ENCODE data around the gene POLDIP3. TPM values are rescaled to one million over a fixed set of nuclear protein-coding genes. Genes with fewer than 3 reads are reported as not detected.
"Not testable (repeated sequence)": the region's sequence is repeated elsewhere in the genome, so short reads cannot be mapped to it uniquely, and the experiment has no call there.

POLDIP3 gene
- total and polyA plus RNA-seq, 11 donors, result 13.0 to 42.7 (median 29.0) TPM

- DNase-seq (no peak), ATAC-seq (no peak)
- 78 to 93% (median 90%) methylated on average over 8 of the region's 8 CpGs for WGBS, 4 donors
- Histone ChIP-seq H3K4me1 (peaks cover 0 to 19% (median 6%) of the 10 kb centered on the region in 12 donors), H3K27ac (no peak overlapping the region), H3K36me3 (peaks cover 0 to under 1% (median 0%) of the 10 kb centered on the region in 9 donors), H3K27me3 (no peaks in the 10 kb centered on the region), H3K9me3 (no peaks in the 10 kb centered on the region), H3K4me3 (no peak overlapping the region)
- TF ChIP-seq POLR2A (IDR thresholded peaks at IDR 0.05) (no peak), CTCF (IDR thresholded peaks at IDR 0.05) (no peak)
- intact Hi-C loops (cut with DNase I), result no loop called here
Observed at GRCh38 chr22:42560381-42560780, 54.3 kb downstream of the POLDIP3 start.

GRCh38 chr22:42553475-42554361 is 61.0 kb downstream of the POLDIP3 start, which contains the start of gene SERHL2:
TSS of gene SERHL2 (plus strand) at chr22:42553956. CDS start at chr22:42554021, 65 bp downstream.
- WGBS, 4 donors, result 1 to 3% (median 2%) methylated on average over 29 to 75 of the region's 75 CpGs
- DNase-seq (peak; percentile 92 to 97 (median 93)), ATAC-seq (peak; percentile 89 to 98 (median 96))
- peak in 1 of 2 donors; percentile 40 for TF ChIP-seq POLR2A (IDR thresholded peaks at IDR 0.05)
- no peak for TF ChIP-seq CTCF (IDR thresholded peaks at IDR 0.05)
- intact Hi-C loops (cut with DNase I), result loop anchor here in 2 of 10 donors (5.0 kb wide), 1 partner anchor 41 kb away; no protein-coding TSS in a partner anchor
- H3K9me3 ChIP-seq, result peaks cover 0 to 7% (median 0%) of the 10 kb centered on the region in 12 donors
- H3K4me3 ChIP-seq, result peak within 1 kb of the TSS; percentile 18 to 72 (median 64)
- no peaks in the 10 kb centered on the region for H3K36me3 ChIP-seq
- H3K27me3 ChIP-seq, result peaks cover 0 to 6% (median 0%) of the 10 kb centered on the region in 9 donors
- H3K27ac ChIP-seq, result peak within 1 kb of the TSS in 8 of 12 donors; percentile 31 to 65 (median 52)
- H3K4me1 ChIP-seq, result peaks cover 3 to 14% (median 8%) of the 10 kb centered on the region in 12 donors

DNA sequence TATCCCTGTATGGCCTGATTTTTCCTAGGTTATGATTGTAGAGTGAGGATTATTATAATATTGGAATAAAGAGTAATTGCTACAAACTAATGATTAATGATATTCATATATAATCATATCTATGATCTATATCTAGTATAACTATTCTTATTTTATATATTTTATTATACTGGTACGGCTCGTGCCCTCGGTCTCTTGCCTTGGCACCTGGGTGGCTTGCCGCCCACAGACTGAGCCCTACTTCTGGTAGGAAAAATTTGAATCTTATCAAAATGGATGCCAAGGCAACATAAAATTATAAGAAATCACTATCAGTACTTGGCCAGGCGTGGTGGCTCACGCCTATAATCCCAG is 62.4 kb downstream of the POLDIP3 start:
- not testable (repeated sequence) for DNase-seq, H3K9me3 ChIP-seq
- intact Hi-C loops (cut with DNase I), result loop anchor here in 2 of 10 donors (5.0 kb wide), 1 partner anchor 40 kb away; no protein-coding TSS in a partner anchor

More for the DNA sequence above, 62.4 kb downstream of the POLDIP3 start:
- peak in 1 of 12 donors; percentile 4 for TF ChIP-seq CTCF (IDR thresholded peaks at IDR 0.05)
- ATAC-seq, H3K27ac ChIP-seq, H3K36me3 ChIP-seq, H3K27me3 ChIP-seq: not testable (repeated sequence)
- Histone ChIP-seq H3K4me1 (peaks cover 3 to 14% (median 8%) of the 10 kb centered on the region in 12 donors), H3K4me3 (peak overlapping the region in 1 of 12 donors; percentile 35)
- WGBS, 4 donors, result 93 to 97% (median 95%) methylated on average over 6 of the region's 6 CpGs
